Cortex of kidney (tissue), 1 donor: ENCODE measurements around the gene ADAMTS13.

ENCODE experiments used
- DNase-seq: peaks from one replicate; lab custom pipeline; 2025; lab: John Stamatoyannopoulos, UW

ADAMTS13 gene

GRCh38 chr9:133490865-133491655 lies 68.9 kb downstream of the ADAMTS13 start:
- DNase-seq: no peak

GRCh38 chr9:133491656-133491925 lies 69.4 kb downstream of the ADAMTS13 start:
- no peak for DNase-seq

- no peak for DNase-seq
These were observed 70.2 kb downstream of the ADAMTS13 start for GRCh38 chr9:133492061-133493021.

GRCh38 chr9:133493428-133493827 lies 71.3 kb downstream of the ADAMTS13 start:
- DNase-seq: no peak

GRCh38 chr9:133493845-133494540 lies 71.8 kb downstream of the ADAMTS13 start:
- DNase-seq: no peak

GRCh38 chr9:133494636-133495326 lies 72.6 kb downstream of the ADAMTS13 start:
- DNase-seq: no peak

- no peak for DNase-seq
These were observed 73.4 kb downstream of the ADAMTS13 start for GRCh38 chr9:133495327-133496293.

GRCh38 chr9:133496861-133497842 lies 75.0 kb downstream of the ADAMTS13 start:
- no peak for DNase-seq

- no peak for DNase-seq
These were observed 77.1 kb downstream of the ADAMTS13 start for GRCh38 chr9:133499132-133499891.

GRCh38 chr9:133499892-133500270 lies 77.7 kb downstream of the ADAMTS13 start:
- no peak for DNase-seq

- DNase-seq: no peak
These were observed 79.9 kb downstream of the ADAMTS13 start for GRCh38 chr9:133502112-133502511.

GRCh38 chr9:133505186-133505830 lies 83.1 kb downstream of the ADAMTS13 start:
- no peak for DNase-seq

GRCh38 chr9:133505901-133506652 lies 83.9 kb downstream of the ADAMTS13 start:
- DNase-seq: no peak

- DNase-seq: no peak
These were observed 84.5 kb downstream of the ADAMTS13 start for GRCh38 chr9:133506653-133507038.

- DNase-seq: no peak
These were observed 85.2 kb downstream of the ADAMTS13 start for GRCh38 chr9:133507246-133507965.

GRCh38 chr9:133508046-133508445 lies 85.9 kb downstream of the ADAMTS13 start:
- no peak for DNase-seq
